Neuronal stem cell (in vitro differentiated cells): ENCODE measurements around the gene NFATC3.

Experiments
- DNase-seq: peaks from one replicate; pipeline ENCODE4 v3.0.0-alpha.2; 2013; ENCODE audit warnings: low spot score
- H2AFZ ChIP-seq: one replicate; pipeline ENCODE4 v1.6.1; 2013; ENCODE audit warnings: mild to moderate bottlenecking, low read length, inconsistent platforms
- H2AK5ac ChIP-seq: 2 replicates; pipeline ENCODE4 v1.6.1; 2013; ENCODE audit warnings: low read depth, mild to moderate bottlenecking, inconsistent platforms, low read length, moderate library complexity, mixed read lengths
- H2BK120ac ChIP-seq: 2 replicates; pipeline ENCODE4 v1.6.1; 2013; ENCODE audit warnings: low read depth, mild to moderate bottlenecking, inconsistent platforms, low read length, moderate library complexity, mixed read lengths
- H2BK12ac ChIP-seq: one replicate; pipeline ENCODE4 v1.6.1; 2013; ENCODE audit warnings: low read length, inconsistent platforms
- H2BK15ac ChIP-seq: 2 replicates; pipeline ENCODE4 v1.6.1; 2013; ENCODE audit warnings: mild to moderate bottlenecking, low read length, inconsistent platforms, mixed read lengths
- H2BK5ac ChIP-seq: one replicate; pipeline ENCODE4 v1.6.1; 2013; ENCODE audit warnings: inconsistent platforms, mild to moderate bottlenecking, low read length, moderate library complexity
- H3K14ac ChIP-seq: one replicate; pipeline ENCODE4 v1.6.1; 2013; ENCODE audit warnings: low read length, inconsistent platforms
- H3K18ac ChIP-seq: 2 replicates; pipeline ENCODE4 v1.6.1; 2013; ENCODE audit warnings: low read length, inconsistent platforms
- H3K23ac ChIP-seq: 2 replicates; pipeline ENCODE4 v1.6.1; 2013; ENCODE audit warnings: low read depth, mild to moderate bottlenecking, mixed read lengths, low read length, inconsistent platforms; ENCODE audit not compliant: poor library complexity
- H3K27ac ChIP-seq: replicated peaks from 3 replicates; pipeline ENCODE4 v1.5.1; 2013; ENCODE audit warnings: low read length, inconsistent platforms
- H3K27me3 ChIP-seq, 3 experiments: 2 replicates each; pipeline ENCODE4 v1.6.1; 2013; ENCODE audit warnings: low read length in 3 of 3, mild to moderate bottlenecking in 2 of 3, inconsistent platforms in 1 of 3, low read depth in 1 of 3, mixed read lengths in 1 of 3, moderate library complexity in 1 of 3; ENCODE audit not compliant: control insufficient read depth in 3 of 3, insufficient read depth in 3 of 3
- H3K36me3 ChIP-seq, 2 donors: replicated peaks in 1 of 2; 2 replicates each; pipeline ENCODE4 v1.6.1; 2013; ENCODE audit warnings: low read length in 2 of 2; ENCODE audit not compliant: control insufficient read depth in 2 of 2, insufficient read depth in 2 of 2
- H3K4ac ChIP-seq: 2 replicates; pipeline ENCODE4 v1.6.1; 2013; ENCODE audit warnings: inconsistent platforms, mild to moderate bottlenecking, low read length, moderate library complexity
- H3K4me1 ChIP-seq, 2 donors: 1 replicate in 1 of 2; 2 replicates in 1 of 2; pipeline ENCODE4 v1.6.1; 2013; ENCODE audit warnings: low read length in 2 of 2, low read depth in 1 of 2; ENCODE audit not compliant: control insufficient read depth in 2 of 2, insufficient read depth in 1 of 2
- H3K4me2 ChIP-seq: one replicate; pipeline ENCODE4 v1.6.1; 2013; ENCODE audit warnings: mild to moderate bottlenecking, low read length, inconsistent platforms; ENCODE audit not compliant: insufficient read depth, poor library complexity, severe bottlenecking
- H3K4me3 ChIP-seq, 2 donors: 2 replicates each; pipeline ENCODE4 v1.5.1; 2013; ENCODE audit warnings: low read length in 2 of 2, mild to moderate bottlenecking in 2 of 2, inconsistent platforms in 1 of 2, moderate library complexity in 1 of 2
- H3K79me1 ChIP-seq: one replicate; pipeline ENCODE4 v1.6.1; 2013; ENCODE audit warnings: low read depth, mild to moderate bottlenecking, inconsistent platforms, low read length, moderate library complexity
- H3K9ac ChIP-seq: one replicate; pipeline ENCODE4 v1.6.1; 2013; ENCODE audit warnings: mild to moderate bottlenecking, low read depth, low read length, inconsistent platforms; ENCODE audit not compliant: poor library complexity
- H3K9me3 ChIP-seq, 2 donors: replicated peaks in 1 of 2; 2 replicates each; pipeline versions ENCODE3 to v1.6.1; 2013; ENCODE audit warnings: low read length in 2 of 2, mild to moderate bottlenecking in 2 of 2, inconsistent platforms in 1 of 2, low read depth in 1 of 2, mixed read lengths in 1 of 2, moderate library complexity in 1 of 2; ENCODE audit not compliant: control insufficient read depth in 2 of 2, insufficient read depth in 1 of 2
- H4K8ac ChIP-seq: one replicate; pipeline ENCODE4 v1.6.1; 2013; ENCODE audit warnings: low read depth, mild to moderate bottlenecking, inconsistent platforms, low read length, moderate library complexity
- H4K91ac ChIP-seq: one replicate; pipeline ENCODE4 v1.6.1; 2013; ENCODE audit warnings: low read length, low read depth, mild to moderate bottlenecking, inconsistent platforms; ENCODE audit not compliant: poor library complexity
- WGBS, 2 donors: extraction: QIAGEN DNeasy Blood & Tissue Kit; methylation state at CpG; one replicate each; pipeline ENCODE4 v1.1.7; 2013; ENCODE audit warnings: missing lambda C conversion rate in 2 of 2, mixed read lengths in 1 of 2; ENCODE audit not compliant: insufficient read length in 2 of 2, insufficient replicate concordance in 1 of 2; ENCODE audit errors: extremely low coverage in 2 of 2; 5-methylcytosine and 5-hydroxymethylcytosine counted together

Gene NFATC3

GRCh38 chr16:68202091-68202519 lies 116.9 kb downstream of the NFATC3 start:
- H4K91ac ChIP-seq, result no peak overlapping the region
- no peaks in the 10 kb centered on the region for H3K79me1 ChIP-seq
- no peak overlapping the region for H3K4me3 ChIP-seq
- no peak overlapping the region for H2BK120ac ChIP-seq
- H3K4ac ChIP-seq, result no peak overlapping the region
- H2AK5ac ChIP-seq, result no peak overlapping the region
- no peaks in the 10 kb centered on the region for H3K9me3 ChIP-seq
- H3K14ac ChIP-seq, result no peak overlapping the region
- H2BK15ac ChIP-seq, result no peak overlapping the region
- H3K4me1 ChIP-seq, result peaks cover 0 to 3% of the 10 kb centered on the region in 2 donors
- no peak overlapping the region for H2BK12ac ChIP-seq
- no peak overlapping the region for H2AFZ ChIP-seq
- no peak overlapping the region for H3K23ac ChIP-seq
- peaks cover 5 to 30% of the 10 kb centered on the region in 2 donors for H3K36me3 ChIP-seq
- DNase-seq, result no peak
- H3K9ac ChIP-seq, result no peak overlapping the region
- no peak overlapping the region for H3K18ac ChIP-seq
- H3K27ac ChIP-seq, result no peak overlapping the region
- no peaks in the 10 kb centered on the region for H3K27me3 ChIP-seq
- H4K8ac ChIP-seq, result no peak overlapping the region
- no peak overlapping the region for H2BK5ac ChIP-seq
- H3K4me2 ChIP-seq, result no peak overlapping the region

- H3K27ac ChIP-seq, result no peak overlapping the region
- no peak overlapping the region for H3K23ac ChIP-seq
Observed at GRCh38 chr16:68206245-68206644, 121.1 kb downstream of the NFATC3 start.

GRCh38 chr16:68214726-68215125 lies 129.6 kb downstream of the NFATC3 start:
- no peak overlapping the region for H2BK120ac ChIP-seq
- H3K23ac ChIP-seq, result no peak overlapping the region
- no peak overlapping the region for H2AK5ac ChIP-seq
- H3K4me1 ChIP-seq, result no peaks in the 10 kb centered on the region
- H3K9ac ChIP-seq, result no peak overlapping the region
- no peak for DNase-seq
- no peak overlapping the region for H4K8ac ChIP-seq
- H2AFZ ChIP-seq, result no peak overlapping the region
- no peak overlapping the region for H4K91ac ChIP-seq
- H3K4ac ChIP-seq, result no peak overlapping the region
- H3K27ac ChIP-seq, result no peak overlapping the region
- no peak overlapping the region for H2BK5ac ChIP-seq
- H3K14ac ChIP-seq, result no peak overlapping the region
- no peaks in the 10 kb centered on the region for H3K27me3 ChIP-seq
- H3K36me3 ChIP-seq, result peaks cover 0 to 19% of the 10 kb centered on the region in 2 donors
- no peak overlapping the region for H3K18ac ChIP-seq
- H3K79me1 ChIP-seq, result no peaks in the 10 kb centered on the region
- no peak overlapping the region for H3K4me2 ChIP-seq
- no peak overlapping the region for H2BK12ac ChIP-seq
- no peak overlapping the region for H3K4me3 ChIP-seq
- WGBS, 2 donors, result no CpG with 5 or more reads among the region's 3 CpGs
- H2BK15ac ChIP-seq, result no peak overlapping the region
- no peaks in the 10 kb centered on the region for H3K9me3 ChIP-seq

More at GRCh38 chr16:68206245-68206644, 121.1 kb downstream of the NFATC3 start:
- H3K14ac ChIP-seq, result no peak overlapping the region
- H2BK5ac ChIP-seq, result no peak overlapping the region
- no peaks in the 10 kb centered on the region for H3K9me3 ChIP-seq
- no peak overlapping the region for H3K4me3 ChIP-seq
- H4K8ac ChIP-seq, result no peak overlapping the region
- DNase-seq, result no peak
- no peak overlapping the region for H3K9ac ChIP-seq
- no peak overlapping the region for H3K4ac ChIP-seq
- H2AK5ac ChIP-seq, result no peak overlapping the region
- H3K79me1 ChIP-seq, result no peaks in the 10 kb centered on the region
- H3K18ac ChIP-seq, result no peak overlapping the region
- no peak overlapping the region for H2BK120ac ChIP-seq
- H3K4me2 ChIP-seq, result no peak overlapping the region
- WGBS, 2 donors, result no CpG with 5 or more reads among the region's 2 CpGs
- no peaks in the 10 kb centered on the region for H3K4me1 ChIP-seq
- H2AFZ ChIP-seq, result no peak overlapping the region
- peaks cover 2 to 28% of the 10 kb centered on the region in 2 donors for H3K36me3 ChIP-seq
- H2BK12ac ChIP-seq, result no peak overlapping the region
- H2BK15ac ChIP-seq, result no peak overlapping the region
- H3K27me3 ChIP-seq, result no peaks in the 10 kb centered on the region
- no peak overlapping the region for H4K91ac ChIP-seq

- Histone ChIP-seq H3K79me1 (no peaks in the 10 kb centered on the region), H3K14ac (no peak overlapping the region), H3K9me3 (no peaks in the 10 kb centered on the region), H4K91ac (no peak overlapping the region), H3K9ac (no peak overlapping the region), H3K4me3 (no peak overlapping the region), H2BK120ac (no peak overlapping the region), H3K4ac (no peak overlapping the region), H2AFZ (no peak overlapping the region), H3K18ac (no peak overlapping the region), H3K4me2 (no peak overlapping the region), H2AK5ac (no peak overlapping the region), H2BK15ac (no peak overlapping the region), H3K36me3 (peaks cover 0 to 22% of the 10 kb centered on the region in 2 donors), H3K4me1 (no peaks in the 10 kb centered on the region), H3K27ac (no peak overlapping the region), H3K27me3 (no peaks in the 10 kb centered on the region), H2BK12ac (no peak overlapping the region), H3K23ac (no peak overlapping the region), H2BK5ac (no peak overlapping the region), H4K8ac (no peak overlapping the region)
- WGBS, 2 donors, result 100% methylated on average over 1 of the region's 1 CpG; no CpG with 5 or more reads in 1 of the 2 donors
- DNase-seq, result no peak
Observed at GRCh38 chr16:68215302-68215701, 130.1 kb downstream of the NFATC3 start.
